Measurements from ENCODE around the gene CDA. TPM values are rescaled to one million over a fixed set of nuclear protein-coding genes. Genes with fewer than 3 reads are reported as not detected.

Gene CDA
- not detected in 2 replicates for total RNA-seq (2014; rRNA removed; shearing (Covaris generic); ENCODE audit: low replicate concordance)

GRCh38 chr1:20588634-20589225, at the start of gene CDA:
CDA (plus strand) TSS chr1:20589097; CDS start chr1:20589130, 33 bp downstream.
- H3K4me3 ChIP-seq = no peak within 1 kb of the TSS
- no peaks in the 10 kb centered on the region for H3K9me3 ChIP-seq
- no peak for DNase-seq
- no peaks in the 10 kb centered on the region for H3K27me3 ChIP-seq
- H3K36me3 ChIP-seq = no peaks in the 10 kb centered on the region

- H3K36me3 ChIP-seq = no peaks in the 10 kb centered on the region
- DNase-seq = peak; percentile 80
Observed at GRCh38 chr1:20540281-20540680, 48.6 kb upstream of the CDA start.

GRCh38 chr1:20546637-20547036, 42.3 kb upstream of the CDA start:
- no peak for DNase-seq
- Histone ChIP-seq H3K36me3 (no peaks in the 10 kb centered on the region), H3K9me3 (no peaks in the 10 kb centered on the region), H3K4me3 (no peak overlapping the region), H3K27me3 (no peaks in the 10 kb centered on the region)

More at GRCh38 chr1:20540281-20540680, 48.6 kb upstream of the CDA start:
- Histone ChIP-seq H3K9me3 (peaks cover 5% of the 10 kb centered on the region; the same call in 1 of the 2 replicates), H3K27me3 (no peaks in the 10 kb centered on the region), H3K4me3 (no peak overlapping the region)

GRCh38 chr1:20551161-20551560, 37.7 kb upstream of the CDA start:
- no peak for DNase-seq
- Histone ChIP-seq H3K4me3 (no peak overlapping the region), H3K27me3 (peaks cover 7% of the 10 kb centered on the region), H3K9me3 (no peaks in the 10 kb centered on the region), H3K36me3 (no peaks in the 10 kb centered on the region)

GRCh38 chr1:20551945-20552727, 36.8 kb upstream of the CDA start, which contains the start of gene FAM43B:
FAM43B (plus strand) TSS chr1:20552573; CDS start chr1:20552974, 401 bp downstream.
- Histone ChIP-seq H3K9me3 (no peaks in the 10 kb centered on the region), H3K27me3 (peaks cover 7% of the 10 kb centered on the region), H3K4me3 (peak within 1 kb of the TSS; percentile 39), H3K36me3 (no peaks in the 10 kb centered on the region)
- DNase-seq = peak; percentile 51

GRCh38 chr1:20552728-20553445, 36.0 kb upstream of the CDA start:
- Histone ChIP-seq H3K4me3 (peak overlapping the region; percentile 39), H3K36me3 (no peaks in the 10 kb centered on the region), H3K9me3 (no peaks in the 10 kb centered on the region), H3K27me3 (peaks cover 7% of the 10 kb centered on the region)
- DNase-seq = peak; percentile 22

GRCh38 chr1:20555025-20555757, 33.7 kb upstream of the CDA start:
- Histone ChIP-seq H3K4me3 (no peak overlapping the region), H3K36me3 (no peaks in the 10 kb centered on the region), H3K27me3 (peaks cover 7% of the 10 kb centered on the region), H3K9me3 (no peaks in the 10 kb centered on the region)
- DNase-seq = peak; percentile 58

- DNase-seq = no peak
- no peaks in the 10 kb centered on the region for H3K36me3 ChIP-seq
- peaks cover 7% of the 10 kb centered on the region for H3K27me3 ChIP-seq
- no peaks in the 10 kb centered on the region for H3K9me3 ChIP-seq
- no peak overlapping the region for H3K4me3 ChIP-seq
Observed at GRCh38 chr1:20555758-20556120, 33.2 kb upstream of the CDA start.

- Histone ChIP-seq H3K36me3 (no peaks in the 10 kb centered on the region), H3K4me3 (no peak overlapping the region), H3K27me3 (no peaks in the 10 kb centered on the region; the same call in 1 of the 2 replicates), H3K9me3 (no peaks in the 10 kb centered on the region)
- no peak for DNase-seq
Observed at GRCh38 chr1:20558191-20558590, 30.7 kb upstream of the CDA start.

- Histone ChIP-seq H3K27me3 (no peaks in the 10 kb centered on the region), H3K4me3 (no peak overlapping the region), H3K9me3 (no peaks in the 10 kb centered on the region), H3K36me3 (no peaks in the 10 kb centered on the region)
- no peak for DNase-seq
Observed at GRCh38 chr1:20560966-20561365, 27.9 kb upstream of the CDA start.

- Histone ChIP-seq H3K9me3 (no peaks in the 10 kb centered on the region), H3K4me3 (no peak overlapping the region), H3K27me3 (no peaks in the 10 kb centered on the region), H3K36me3 (no peaks in the 10 kb centered on the region)
- no peak for DNase-seq
Observed at GRCh38 chr1:20565234-20565633, 23.7 kb upstream of the CDA start.

- DNase-seq = no peak
- Histone ChIP-seq H3K4me3 (no peak overlapping the region), H3K36me3 (no peaks in the 10 kb centered on the region)
Observed at GRCh38 chr1:20569523-20570098, 19.3 kb upstream of the CDA start.

GRCh38 chr1:20571427-20571826, 17.5 kb upstream of the CDA start:
- DNase-seq = no peak
- Histone ChIP-seq H3K27me3 (no peaks in the 10 kb centered on the region), H3K36me3 (no peaks in the 10 kb centered on the region), H3K9me3 (peaks cover 3% of the 10 kb centered on the region; the same call in 1 of the 2 replicates), H3K4me3 (no peak overlapping the region)

More at GRCh38 chr1:20569523-20570098, 19.3 kb upstream of the CDA start:
- Histone ChIP-seq H3K27me3 (no peaks in the 10 kb centered on the region), H3K9me3 (peaks cover 3% of the 10 kb centered on the region; the same call in 1 of the 2 replicates)

GRCh38 chr1:20573987-20574386, 14.9 kb upstream of the CDA start:
- Histone ChIP-seq H3K9me3 (peaks cover 3% of the 10 kb centered on the region; the same call in 1 of the 2 replicates), H3K4me3 (no peak overlapping the region), H3K27me3 (no peaks in the 10 kb centered on the region), H3K36me3 (no peaks in the 10 kb centered on the region)
- DNase-seq = no peak

- DNase-seq = peak; percentile 74
Observed at GRCh38 chr1:20574686-20575540, 14.0 kb upstream of the CDA start.

More at GRCh38 chr1:20574686-20575540, 14.0 kb upstream of the CDA start:
- Histone ChIP-seq H3K27me3 (no peaks in the 10 kb centered on the region), H3K4me3 (no peak overlapping the region), H3K9me3 (peaks cover 3% of the 10 kb centered on the region; the same call in 1 of the 2 replicates), H3K36me3 (no peaks in the 10 kb centered on the region)
